GM23248 (cell line): Measurements from ENCODE around the gene OR51E2. TPM values are rescaled to one million over a fixed set of nuclear protein-coding genes. Genes with fewer than 3 reads are reported as not detected.

ENCODE experiments used
- DNase-seq: peaks from one replicate; pipeline ENCODE4 v3.0.0-alpha.2; 2015
- H2AFZ ChIP-seq: fragments of 200-600 bp; sonication (generic); 2 replicates; pipeline ENCODE4 v1.6.1; 2016; ENCODE audit warnings: antibody characterized with exemption
- H3F3A ChIP-seq: fragments of 200-600 bp; sonication (generic); 2 replicates; pipeline ENCODE4 v1.6.1; 2016; ENCODE audit warnings: mild to moderate bottlenecking, antibody characterized with exemption, mixed run types; ENCODE audit not compliant: insufficient read depth
- H3K27ac ChIP-seq: fragments of 200-600 bp; sonication (generic); 2 replicates; pipeline ENCODE4 v1.5.1; 2016; ENCODE audit warnings: mild to moderate bottlenecking
- H3K27me3 ChIP-seq: fragments of 200-600 bp; sonication (generic); replicated peaks from 2 replicates; pipeline ENCODE4 v1.6.1; 2016; ENCODE audit warnings: mild to moderate bottlenecking; ENCODE audit not compliant: insufficient read depth
- H3K36me3 ChIP-seq: fragments of 200-600 bp; sonication (generic); 2 replicates; pipeline ENCODE4 v1.6.1; 2016; ENCODE audit warnings: low read depth, mild to moderate bottlenecking
- H3K4me1 ChIP-seq: fragments of 200-600 bp; sonication (generic); 2 replicates; pipeline ENCODE4 v1.6.1; 2016; ENCODE audit warnings: mild to moderate bottlenecking; ENCODE audit not compliant: insufficient read depth
- H3K4me2 ChIP-seq: fragments of 200-600 bp; sonication (generic); one replicate; pipeline ENCODE4 v1.6.1; 2016; ENCODE audit warnings: mild to moderate bottlenecking; ENCODE audit not compliant: unreplicated experiment
- H3K4me3 ChIP-seq: fragments of 200-600 bp; sonication (generic); 2 replicates; pipeline ENCODE4 v1.5.1; 2016; ENCODE audit warnings: mild to moderate bottlenecking
- H3K79me2 ChIP-seq: fragments of 200-600 bp; sonication (generic); 2 replicates; pipeline ENCODE4 v1.6.1; 2016; ENCODE audit warnings: mild to moderate bottlenecking; ENCODE audit not compliant: insufficient read depth
- H3K9ac ChIP-seq: fragments of 200-600 bp; sonication (generic); 2 replicates; pipeline ENCODE4 v1.6.1; 2016; ENCODE audit warnings: mild to moderate bottlenecking
- H3K9me2 ChIP-seq: fragments of 200-600 bp; sonication (generic); 2 replicates; pipeline ENCODE4 v1.6.1; 2016; ENCODE audit warnings: mixed run types, mild to moderate bottlenecking, moderate library complexity; ENCODE audit not compliant: insufficient read depth
- H3K9me3 ChIP-seq: fragments of 200-600 bp; sonication (generic); one replicate; pipeline ENCODE4 v1.6.1; 2017; ENCODE audit warnings: low read depth
- H4K20me1 ChIP-seq: fragments of 200-600 bp; sonication (generic); 2 replicates; pipeline ENCODE4 v1.6.0; 2016; ENCODE audit not compliant: insufficient read depth
- EZH2 ChIP-seq: fragments of 200-600 bp; sonication (generic); IDR thresholded peaks from 2 replicates; pipeline ENCODE4 v1.6.1; 2018; ENCODE audit warnings: antibody characterized with exemption, mild to moderate bottlenecking; ENCODE audit not compliant: insufficient read depth, poor library complexity, severe bottlenecking
- EZH2phosphoT487 ChIP-seq: fragments of 200-600 bp; sonication (generic); IDR thresholded peaks from 2 replicates; pipeline ENCODE4 v1.6.1; 2018; ENCODE audit warnings: antibody characterized with exemption, moderate library complexity, mild to moderate bottlenecking, low read depth; ENCODE audit not compliant: insufficient read depth
- WGBS, 2 experiments: methylation state at CpG; one replicate each; pipeline ENCODE4 v1.1.6; 2015 to 2017; ENCODE audit warnings: low lambda C conversion rate in 2 of 2, low coverage in 1 of 2; ENCODE audit errors: missing lambda C conversion rate in 2 of 2; 5-methylcytosine and 5-hydroxymethylcytosine counted together
- in situ Hi-C: fragments of 300-500 bp; cut with MboI; formaldehyde crosslinking; loops from 2 replicates; pipeline ENCODE4 v1.15.0; 2020
- polyA plus RNA-seq: library from polyadenylated mRNA; unstranded; fragments of >200 nt; fragmentation: Nextera tagmentation; extraction: Ambion mirVana; gene quantifications from 2 replicates; pipeline ENCODE4 v1.2.1, GENCODE V29; 2016
- total RNA-seq: library from RNA; depleted of rRNA; stranded (reverse); fragments of >200 nt; shearing (Covaris generic); gene quantifications from 2 replicates; pipeline ENCODE4 v1.2.3, GENCODE V29; 2014

OR51E2 gene
- total and polyA plus RNA-seq, 2 experiments from 2014 or later: not detected

DNA sequence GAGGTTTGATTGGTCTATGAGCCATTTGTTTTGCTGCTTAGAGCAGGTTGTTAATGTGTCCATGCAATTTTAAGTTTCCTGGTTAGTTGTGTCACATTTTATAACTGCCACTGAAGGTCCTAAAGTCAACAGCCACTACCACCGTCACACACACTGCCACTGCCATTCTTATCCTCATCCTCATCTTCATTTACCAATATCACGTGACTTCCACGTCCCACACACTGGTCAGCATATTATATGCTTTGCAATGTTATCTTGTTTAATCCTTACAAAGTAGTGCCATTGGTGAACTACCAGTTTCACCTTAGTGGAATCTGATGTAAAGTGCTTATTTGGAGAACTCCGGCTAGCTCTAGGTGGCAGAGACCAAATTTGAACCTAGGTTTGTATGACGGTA lies 16.6 kb upstream of the OR51E2 start:
- H3K4me2 ChIP-seq: no peak overlapping the region
- in situ Hi-C loops: no loop called here

GRCh38 chr11:4713241-4713640 lies 15.6 kb upstream of the OR51E2 start:
- Histone ChIP-seq H4K20me1 (no peaks in the 10 kb centered on the region), H3K4me1 (no peaks in the 10 kb centered on the region), H3K27ac (no peak overlapping the region), H3K4me3 (no peak overlapping the region), H3K9me2 (no peaks in the 10 kb centered on the region), H3F3A (no peaks in the 10 kb centered on the region), H3K27me3 (no peaks in the 10 kb centered on the region), H3K4me2 (no peak overlapping the region), H3K9ac (no peak overlapping the region), H3K36me3 (no peaks in the 10 kb centered on the region), H2AFZ (no peak overlapping the region), H3K9me3 (no peaks in the 10 kb centered on the region), H3K79me2 (no peaks in the 10 kb centered on the region)
- whole genome bisulfite sequencing, 2 experiments: 0 to 3% methylated on average over 1 of the region's 1 CpG
- DNase-seq: peak; percentile 5
- TF ChIP-seq EZH2phosphoT487: no peak
- TF ChIP-seq EZH2: no peak
- in situ Hi-C loops: no loop called here

More for the DNA sequence above, 16.6 kb upstream of the OR51E2 start:
- WGBS, 2 experiments: 35 to 36% methylated on average over 5 of the region's 5 CpGs
- H3K4me3 ChIP-seq: no peak overlapping the region
- H3K9me2 ChIP-seq: no peaks in the 10 kb centered on the region
- no peak overlapping the region for H3K9ac ChIP-seq
- no peak for DNase-seq
- no peaks in the 10 kb centered on the region for H3K79me2 ChIP-seq
- H3K4me1 ChIP-seq: no peaks in the 10 kb centered on the region
- H3F3A ChIP-seq: no peaks in the 10 kb centered on the region
- no peak overlapping the region for H2AFZ ChIP-seq
- no peaks in the 10 kb centered on the region for H4K20me1 ChIP-seq
- no peaks in the 10 kb centered on the region for H3K27me3 ChIP-seq
- TF ChIP-seq EZH2 (no peak), EZH2phosphoT487 (no peak)
- H3K9me3 ChIP-seq: no peaks in the 10 kb centered on the region
- no peak overlapping the region for H3K27ac ChIP-seq
- no peaks in the 10 kb centered on the region for H3K36me3 ChIP-seq

GRCh38 chr11:4704790-4705334 lies 7.2 kb upstream of the OR51E2 start:
- DNase-seq: no peak
- no peaks in the 10 kb centered on the region for H3K9me3 ChIP-seq
- no peaks in the 10 kb centered on the region for H3K27me3 ChIP-seq
- no peaks in the 10 kb centered on the region for H3F3A ChIP-seq
- H2AFZ ChIP-seq: no peak overlapping the region
- H3K4me2 ChIP-seq: no peak overlapping the region
- no peaks in the 10 kb centered on the region for H3K79me2 ChIP-seq
- no peaks in the 10 kb centered on the region for H3K4me1 ChIP-seq
- no peak overlapping the region for H3K9ac ChIP-seq
- TF ChIP-seq EZH2 (no peak), EZH2phosphoT487 (no peak)
- 35 to 36% methylated on average over 8 of the region's 8 CpGs for WGBS, 2 experiments
- no peak overlapping the region for H3K27ac ChIP-seq
- no peaks in the 10 kb centered on the region for H3K9me2 ChIP-seq
- no peak overlapping the region for H3K4me3 ChIP-seq
- in situ Hi-C loops: no loop called here
- no peaks in the 10 kb centered on the region for H4K20me1 ChIP-seq
- H3K36me3 ChIP-seq: no peaks in the 10 kb centered on the region

GRCh38 chr11:4704054-4704789 lies 6.6 kb upstream of the OR51E2 start, which contains the start of gene MMP26:
MMP26 (plus strand) TSS chr11:4704784.
- in situ Hi-C loops: no loop called here
- Histone ChIP-seq H3K79me2 (no peaks in the 10 kb centered on the region), H3K9me3 (no peaks in the 10 kb centered on the region), H3K4me1 (no peaks in the 10 kb centered on the region), H2AFZ (no peak within 1 kb of the TSS), H3K27ac (no peak within 1 kb of the TSS), H3K4me2 (no peak within 1 kb of the TSS), H3K36me3 (no peaks in the 10 kb centered on the region), H4K20me1 (no peaks in the 10 kb centered on the region), H3F3A (no peaks in the 10 kb centered on the region), H3K4me3 (no peak within 1 kb of the TSS), H3K9me2 (no peaks in the 10 kb centered on the region), H3K9ac (no peak within 1 kb of the TSS), H3K27me3 (no peaks in the 10 kb centered on the region)
- TF ChIP-seq EZH2: no peak
- no peak for TF ChIP-seq EZH2phosphoT487
- no peak for DNase-seq
- WGBS, 2 experiments: 5 to 9% methylated on average over 5 of the region's 5 CpGs
